C4-2B (cell line): ENCODE measurements around the gene CROCC.

ENCODE experiments used
- CTCF ChIP-seq: fragments of 450-650 bp; conservative IDR thresholded peaks from 2 replicates; pipeline ENCODE4 v1.5.1; 2017; ENCODE audit warnings: mild to moderate bottlenecking
- ZFX ChIP-seq: fragments of 450-650 bp; IDR thresholded peaks from 2 replicates; pipeline ENCODE4 v1.6.1; 2017

GRCh38 chr1:16983649-16984048 lies 61.9 kb downstream of the CROCC start:
- TF ChIP-seq CTCF (no peak), ZFX (no peak)
